ENCODE results near the gene TMC4. TPM values are rescaled to one million over a fixed set of nuclear protein-coding genes. Genes with fewer than 3 reads are reported as not detected.

TMC4 gene
- total and polyA plus RNA-seq, 8 donors = 51.8 to 88.9 (median 59.9) TPM

DNA sequence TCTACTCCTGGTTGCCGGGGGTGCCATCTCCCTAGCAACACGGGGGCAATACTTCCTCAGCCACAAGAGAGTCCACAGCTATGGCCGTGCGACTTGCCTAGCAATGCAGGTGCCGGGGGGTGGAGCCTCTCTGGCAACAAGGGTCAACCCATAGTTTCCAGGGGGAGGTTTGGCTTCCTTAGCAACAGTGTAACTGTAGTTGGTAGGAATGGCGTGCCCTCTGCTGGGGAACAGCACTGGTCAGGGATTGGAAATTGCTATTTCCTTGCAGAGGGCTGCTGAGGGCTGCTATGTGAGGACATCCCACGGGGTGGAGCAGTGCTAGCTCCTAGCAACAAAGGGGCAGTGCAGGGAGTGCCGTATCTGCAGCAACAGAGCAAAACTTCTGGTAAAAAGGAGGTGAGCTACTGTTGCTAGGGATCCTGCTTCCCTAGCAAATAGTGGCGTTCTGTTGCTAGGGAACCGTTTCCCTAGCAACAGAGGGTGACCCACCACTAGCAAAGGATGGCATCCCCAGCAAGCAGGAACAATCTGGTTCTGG lies 7.0 kb upstream of the TMC4 start:
- no peaks in the 10 kb centered on the region for H3K36me3 ChIP-seq
- DNase-seq = peak in 1 of 6 donors; percentile 63
- intact Hi-C loops (cut with DNase I) = loop anchor here in 1 of 3 donors (10.0 kb wide), 1 partner anchor 55 kb away; no protein-coding TSS in a partner anchor
- 60 to 67% methylated on average over 10 of the region's 10 CpGs for WGBS, 2 donors
- H3K27ac ChIP-seq = no peak overlapping the region
- no peaks in the 10 kb centered on the region for H3K4me1 ChIP-seq
- FAIRE-seq = no peak
- TF ChIP-seq, protein P1, sequence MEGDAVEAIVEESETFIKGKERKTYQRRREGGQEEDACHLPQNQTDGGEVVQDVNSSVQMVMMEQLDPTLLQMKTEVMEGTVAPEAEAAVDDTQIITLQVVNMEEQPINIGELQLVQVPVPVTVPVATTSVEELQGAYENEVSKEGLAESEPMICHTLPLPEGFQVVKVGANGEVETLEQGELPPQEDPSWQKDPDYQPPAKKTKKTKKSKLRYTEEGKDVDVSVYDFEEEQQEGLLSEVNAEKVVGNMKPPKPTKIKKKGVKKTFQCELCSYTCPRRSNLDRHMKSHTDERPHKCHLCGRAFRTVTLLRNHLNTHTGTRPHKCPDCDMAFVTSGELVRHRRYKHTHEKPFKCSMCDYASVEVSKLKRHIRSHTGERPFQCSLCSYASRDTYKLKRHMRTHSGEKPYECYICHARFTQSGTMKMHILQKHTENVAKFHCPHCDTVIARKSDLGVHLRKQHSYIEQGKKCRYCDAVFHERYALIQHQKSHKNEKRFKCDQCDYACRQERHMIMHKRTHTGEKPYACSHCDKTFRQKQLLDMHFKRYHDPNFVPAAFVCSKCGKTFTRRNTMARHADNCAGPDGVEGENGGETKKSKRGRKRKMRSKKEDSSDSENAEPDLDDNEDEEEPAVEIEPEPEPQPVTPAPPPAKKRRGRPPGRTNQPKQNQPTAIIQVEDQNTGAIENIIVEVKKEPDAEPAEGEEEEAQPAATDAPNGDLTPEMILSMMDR (IDR thresholded peaks at IDR 0.05) = no peak
- H3K27me3 ChIP-seq = no peaks in the 10 kb centered on the region
- H3K9me3 ChIP-seq = no peaks in the 10 kb centered on the region
- H3K4me3 ChIP-seq = no peak overlapping the region
- ATAC-seq = peak; percentile 14 to 82 (median 64)

GRCh38 chr19:54179262-54179852 lies 6.4 kb upstream of the TMC4 start:
- no peak for FAIRE-seq
- Histone ChIP-seq H3K36me3 (no peaks in the 10 kb centered on the region), H3K27me3 (no peaks in the 10 kb centered on the region), H3K4me1 (no peaks in the 10 kb centered on the region), H3K4me3 (no peak overlapping the region), H3K27ac (no peak overlapping the region), H3K9me3 (no peaks in the 10 kb centered on the region)
- TF ChIP-seq, protein P1 (IDR thresholded peaks at IDR 0.05) = no peak
- WGBS, 2 donors = 80 to 85% methylated on average over 10 of the region's 10 CpGs
- ATAC-seq = no peak
- no peak for DNase-seq
- intact Hi-C loops (cut with DNase I) = loop anchor here in 1 of 3 donors (10.0 kb wide), 1 partner anchor 55 kb away; no protein-coding TSS in a partner anchor

- peak; percentile 64 to 91 (median 80) for ATAC-seq
- Histone ChIP-seq H3K27me3 (no peaks in the 10 kb centered on the region), H3K27ac (no peak overlapping the region), H3K36me3 (no peaks in the 10 kb centered on the region), H3K9me3 (no peaks in the 10 kb centered on the region), H3K4me1 (no peaks in the 10 kb centered on the region), H3K4me3 (no peak overlapping the region)
- intact Hi-C loops (cut with DNase I) = loop anchor here in 1 of 3 donors (10.0 kb wide), 1 partner anchor 56 kb away; no protein-coding TSS in a partner anchor
- DNase-seq = peak in 2 of 6 donors; percentile 43 to 65
- TF ChIP-seq, protein P1 (IDR thresholded peaks at IDR 0.05) = no peak
- WGBS, 2 donors = 77% methylated on average over 23 of the region's 23 CpGs
- FAIRE-seq = no peak
Observed at GRCh38 chr19:54178581-54179261, 5.8 kb upstream of the TMC4 start.

DNA sequence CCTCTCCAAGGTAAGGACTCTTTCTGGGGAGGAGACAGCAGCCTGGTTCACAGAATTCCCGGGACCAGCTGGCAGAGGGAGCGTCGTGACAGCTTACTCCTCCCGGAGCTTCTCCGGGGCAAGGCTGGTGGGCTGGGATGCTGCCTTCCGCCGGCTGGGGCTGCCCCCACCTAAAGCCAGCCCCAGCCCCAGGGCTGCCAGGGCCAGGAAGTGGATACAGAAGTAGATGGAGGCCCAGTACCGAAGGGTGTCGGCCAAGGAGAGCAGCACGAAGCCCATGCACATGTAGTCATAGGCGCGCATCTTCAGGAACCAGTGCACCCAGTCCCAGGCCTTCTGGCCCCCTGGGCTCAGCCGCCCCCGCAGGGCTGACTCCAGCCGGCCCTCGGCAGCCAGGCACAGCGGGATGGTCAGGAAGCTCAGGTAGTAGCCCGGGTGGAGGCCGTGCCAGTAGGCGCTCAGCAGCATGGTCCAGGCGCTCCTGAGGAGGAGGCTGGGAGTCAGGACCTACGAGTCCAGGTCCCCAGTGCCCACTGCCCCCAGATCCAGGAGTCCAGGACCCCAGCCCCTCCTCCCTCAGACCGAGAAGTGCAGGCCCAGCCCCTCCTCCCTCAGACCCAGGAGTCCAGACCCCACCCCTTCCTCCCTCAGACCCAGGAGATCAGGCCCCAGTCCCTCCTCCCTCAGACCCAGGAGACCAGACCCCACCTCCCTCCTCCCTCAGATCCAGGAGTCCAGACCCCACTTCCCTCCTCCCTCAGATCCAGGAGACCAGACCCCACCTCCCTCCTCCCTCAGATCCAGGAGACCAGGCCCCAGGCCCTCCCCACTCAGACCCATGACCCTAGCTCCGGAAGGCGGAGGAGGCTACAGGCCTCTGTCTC lies 1.2 kb upstream of the TMC4 start:
- Histone ChIP-seq H3K4me3 (no peak overlapping the region), H3K9me3 (no peaks in the 10 kb centered on the region), H3K36me3 (no peaks in the 10 kb centered on the region), H3K27me3 (no peaks in the 10 kb centered on the region), H3K4me1 (peaks cover 0 to 3% (median 0%) of the 10 kb centered on the region in 3 donors), H3K27ac (no peak overlapping the region)
- peak in 2 of 6 donors; percentile 49 to 76 for DNase-seq
- intact Hi-C loops (cut with DNase I) = loop anchor here in 1 of 3 donors (10.0 kb wide), 1 partner anchor 61 kb away; no protein-coding TSS in a partner anchor
- ATAC-seq = no peak
- TF ChIP-seq, protein P1 (IDR thresholded peaks at IDR 0.05) = no peak
- no peak for FAIRE-seq
- 85 to 87% methylated on average over 24 to 25 of the region's 25 CpGs for WGBS, 2 donors

Measured in pancreas (tissue), 10 donors.